CD4-positive, alpha-beta memory T cell (primary cell): ENCODE results near the gene XPR1. TPM values are rescaled to one million over a fixed set of nuclear protein-coding genes. Genes with fewer than 3 reads are reported as not detected.

Source experiments
- CTCF ChIA-PET: fragments of 350-600 bp; sonication (Branson Sonifier 250); formaldehyde crosslinking; loops from one replicate; lab custom pipeline; 2021; ENCODE audit warnings: inconsistent platforms; ENCODE audit not compliant: partially characterized antibody; lab: Charles Lee
- POLR2A ChIA-PET: fragments of 350-600 bp; sonication (Branson Sonifier 250); formaldehyde crosslinking; loops from one replicate; lab custom pipeline; 2021; ENCODE audit not compliant: partially characterized antibody; lab: Charles Lee
- DNase-seq, 5 donors: peaks; one replicate each; pipeline versions ENCODE4 v3.0.0 to v3.0.0-alpha.2; 2020 to 2022; ENCODE audit warnings: mixed read lengths in 1 of 5
- H3K27ac ChIP-seq: one replicate; pipeline ENCODE4 v1.7.0; 2013; ENCODE audit warnings: low read depth, low read length
- H3K27me3 ChIP-seq: 2 replicates; pipeline ENCODE4 v1.7.0; 2013; ENCODE audit warnings: mild to moderate bottlenecking, low read length, moderate library complexity; ENCODE audit not compliant: insufficient read depth
- H3K36me3 ChIP-seq: 2 replicates; pipeline ENCODE4 v1.7.0; 2013; ENCODE audit warnings: mild to moderate bottlenecking, low read length, moderate library complexity; ENCODE audit not compliant: insufficient read depth
- H3K4me1 ChIP-seq: 2 replicates; pipeline ENCODE4 v1.7.0; 2013; ENCODE audit warnings: mild to moderate bottlenecking, low read length, moderate library complexity; ENCODE audit not compliant: insufficient read depth
- H3K4me3 ChIP-seq, 2 donors: one replicate each; pipeline ENCODE4 v1.7.0; 2013; ENCODE audit warnings: low read length in 2 of 2, mild to moderate bottlenecking in 1 of 2
- H3K9me3 ChIP-seq, 2 donors: one replicate each; pipeline ENCODE4 v1.7.0; 2013; ENCODE audit warnings: low read length in 2 of 2, control low read depth in 1 of 2; ENCODE audit not compliant: control insufficient read depth in 1 of 2
- H3K27ac Mint-ChIP-seq, 7 donors: one replicate each; pipeline ENCODE4 v1.8.0; 2020 to 2021; ENCODE audit warnings: mixed read lengths in 7 of 7, mild to moderate bottlenecking in 6 of 7, inconsistent platforms in 3 of 7, moderate library complexity in 3 of 7
- H3K27me3 Mint-ChIP-seq, 2 donors: one replicate each; pipeline ENCODE4 v1.8.0; 2020 to 2021; ENCODE audit warnings: mixed read lengths in 2 of 2
- H3K36me3 Mint-ChIP-seq, 2 donors: one replicate each; pipeline ENCODE4 v1.8.0; 2020 to 2021; ENCODE audit warnings: mixed read lengths in 2 of 2, inconsistent platforms in 1 of 2, mild to moderate bottlenecking in 1 of 2
- H3K4me1 Mint-ChIP-seq, 4 donors: one replicate each; pipeline ENCODE4 v1.8.0; 2020 to 2021; ENCODE audit warnings: mixed read lengths in 4 of 4, mild to moderate bottlenecking in 1 of 4
- H3K4me3 Mint-ChIP-seq, 8 donors: one replicate each; pipeline ENCODE4 v1.8.0; 2020 to 2021; ENCODE audit warnings: mixed read lengths in 8 of 8, mild to moderate bottlenecking in 7 of 8, moderate library complexity in 6 of 8, inconsistent platforms in 3 of 8
- H3K9me3 Mint-ChIP-seq, 8 donors: one replicate each; pipeline ENCODE4 v1.8.0; 2020 to 2021; ENCODE audit warnings: mixed read lengths in 8 of 8, mild to moderate bottlenecking in 5 of 8, inconsistent platforms in 3 of 8, moderate library complexity in 1 of 8
- intact Hi-C: fragments of 100-400 bp; cut with micrococcal nuclease; formaldehyde crosslinking; loops from one replicate; pipeline ENCODE4 v1.15.1; 2023
- polyA plus RNA-seq, 2 donors: library from polyadenylated mRNA; unstranded; fragments of 300-500 nt; fragmentation: Illumina TruSeq; gene quantifications; one replicate each; pipeline ENCODE4 v1.2.3, GENCODE V29; 2021
- total RNA-seq, 2 experiments: library from RNA; stranded (reverse); gene quantifications; one replicate each; pipeline ENCODE4 v1.2.3, GENCODE V29; 2021

Gene XPR1
- total and polyA plus RNA-seq, 4 experiments from 2014 or later: 6.5 to 17.0 (median 12.6) TPM

- intact Hi-C loops: no loop called here
- Histone ChIP-seq H3K27me3 (no peaks in the 10 kb centered on the region), H3K27ac (no peak overlapping the region), H3K4me3 (no peak overlapping the region), H3K36me3 (no peaks in the 10 kb centered on the region), H3K4me1 (peaks cover 6% of the 10 kb centered on the region), H3K9me3 (no peaks in the 10 kb centered on the region)
- Mint-ChIP-seq H3K27ac (no peak overlapping the region), H3K4me3 (no peak overlapping the region), H3K4me1 (peaks cover 2 to 7% (median 3%) of the 10 kb centered on the region in 4 donors), H3K36me3 (peaks cover 0 to under 1% of the 10 kb centered on the region in 2 donors), H3K27me3 (peaks cover 10 to 14% of the 10 kb centered on the region in 2 donors), H3K9me3 (no peaks in the 10 kb centered on the region)
- ChIA-PET CTCF (no interaction called here), POLR2A (no interaction called here)
- no peak for DNase-seq
Observed at GRCh38 chr1:180626711-180627110, 5.1 kb upstream of the XPR1 start.

GRCh38 chr1:180627411-180627810, 4.4 kb upstream of the XPR1 start:
- no peaks in the 10 kb centered on the region for H3K9me3 ChIP-seq
- H3K27me3 ChIP-seq: no peaks in the 10 kb centered on the region
- no peak overlapping the region for H3K4me3 Mint-ChIP-seq
- H3K36me3 Mint-ChIP-seq: peaks cover 0 to 5% of the 10 kb centered on the region in 2 donors
- no peak overlapping the region for H3K27ac Mint-ChIP-seq
- no peaks in the 10 kb centered on the region for H3K36me3 ChIP-seq
- peaks cover 10 to 14% of the 10 kb centered on the region in 2 donors for H3K27me3 Mint-ChIP-seq
- ChIA-PET POLR2A (no interaction called here), CTCF (no interaction called here)
- H3K4me1 ChIP-seq: peaks cover 6% of the 10 kb centered on the region
- no peak for DNase-seq
- H3K4me3 ChIP-seq: no peak overlapping the region
- intact Hi-C loops: no loop called here
- H3K9me3 Mint-ChIP-seq: no peaks in the 10 kb centered on the region
- no peak overlapping the region for H3K27ac ChIP-seq
- H3K4me1 Mint-ChIP-seq: peaks cover 2 to 8% (median 5%) of the 10 kb centered on the region in 4 donors

- Mint-ChIP-seq H3K36me3 (peaks cover 0 to 5% of the 10 kb centered on the region in 2 donors), H3K27me3 (peaks cover 8 to 14% of the 10 kb centered on the region in 2 donors), H3K4me3 (no peak overlapping the region), H3K9me3 (no peaks in the 10 kb centered on the region), H3K27ac (no peak overlapping the region), H3K4me1 (peaks cover 2 to 8% (median 5%) of the 10 kb centered on the region in 4 donors)
- intact Hi-C loops: no loop called here
- no peak for DNase-seq
- Histone ChIP-seq H3K9me3 (no peaks in the 10 kb centered on the region), H3K4me3 (no peak overlapping the region), H3K4me1 (peaks cover 17% of the 10 kb centered on the region), H3K27me3 (no peaks in the 10 kb centered on the region), H3K27ac (no peak overlapping the region), H3K36me3 (no peaks in the 10 kb centered on the region)
- ChIA-PET CTCF (interaction anchor here (1.2 kb wide), 1 partner anchor 233 kb away, joined by 3 read pairs; no protein-coding TSS in a partner anchor), POLR2A (no interaction called here)
Observed at GRCh38 chr1:180628646-180629045, 3.2 kb upstream of the XPR1 start.

GRCh38 chr1:180630408-180631193, 1.2 kb upstream of the XPR1 start:
- no peak for DNase-seq
- no peak overlapping the region for H3K4me3 Mint-ChIP-seq
- intact Hi-C loops: loop anchor here (1.0 to 10.0 kb wide), 9 partner anchors 128 to 1398 kb away; partner anchors contain the start of genes ACBD6, CEP350, IER5 and QSOX1

GRCh38 chr1:180631194-180631765, 542 bp upstream of the XPR1 start:
- peaks cover 0 to 5% of the 10 kb centered on the region in 2 donors for H3K27me3 Mint-ChIP-seq
- H3K27me3 ChIP-seq: no peaks in the 10 kb centered on the region
- ChIA-PET POLR2A (interaction anchor here (0.8 to 1.7 kb wide), 6 partner anchors 129 to 530 kb away, joined by 3 to 11 read pairs (median 4); partner anchors contain the start of gene ACBD6), CTCF (interaction anchor here (1.0 to 2.6 kb wide), 5 partner anchors 19 to 232 kb away, joined by 3 to 18 read pairs (median 4); partner anchors contain the start of gene ACBD6)
- peak overlapping the region; percentile 91 for H3K27ac ChIP-seq
- H3K4me3 Mint-ChIP-seq: peak overlapping the region in 4 of 8 donors; percentile 82 to 92 (median 89)
- no peaks in the 10 kb centered on the region for H3K9me3 Mint-ChIP-seq
- DNase-seq: no peak
- intact Hi-C loops: loop anchor here (1.0 to 10.0 kb wide), 9 partner anchors 129 to 1398 kb away; partner anchors contain the start of genes ACBD6, CEP350, IER5 and QSOX1
- H3K27ac Mint-ChIP-seq: peak overlapping the region in 6 of 7 donors; percentile 75 to 95 (median 93)
- peaks cover 4 to 8% (median 7%) of the 10 kb centered on the region in 4 donors for H3K4me1 Mint-ChIP-seq
- H3K4me1 ChIP-seq: peaks cover 33% of the 10 kb centered on the region
- no peaks in the 10 kb centered on the region for H3K9me3 ChIP-seq
- no peak overlapping the region for H3K4me3 ChIP-seq
- peaks cover 0 to 5% of the 10 kb centered on the region in 2 donors for H3K36me3 Mint-ChIP-seq
- H3K36me3 ChIP-seq: no peaks in the 10 kb centered on the region

More at GRCh38 chr1:180630408-180631193, 1.2 kb upstream of the XPR1 start:
- Mint-ChIP-seq H3K36me3 (peaks cover 0 to 5% of the 10 kb centered on the region in 2 donors), H3K4me1 (peaks cover 2 to 8% (median 6%) of the 10 kb centered on the region in 4 donors), H3K9me3 (no peaks in the 10 kb centered on the region), H3K27me3 (peaks cover 2 to 7% of the 10 kb centered on the region in 2 donors), H3K27ac (peak overlapping the region in 6 of 7 donors; percentile 45 to 95 (median 76))
- Histone ChIP-seq H3K9me3 (no peaks in the 10 kb centered on the region), H3K4me1 (peaks cover 32% of the 10 kb centered on the region), H3K4me3 (no peak overlapping the region), H3K36me3 (no peaks in the 10 kb centered on the region), H3K27ac (peak overlapping the region; percentile 91), H3K27me3 (no peaks in the 10 kb centered on the region)
- ChIA-PET CTCF (interaction anchor here (1.1 to 2.6 kb wide), 3 partner anchors 35 to 232 kb away, joined by 3 to 18 read pairs (median 7); partner anchors contain the start of gene ACBD6), POLR2A (interaction anchor here (1.3 to 1.7 kb wide), 2 partner anchors 129 to 530 kb away, joined by 3 to 5 read pairs; partner anchors contain the start of gene ACBD6)

- peak in 1 of 5 donors; percentile 71 for DNase-seq
- H3K27me3 Mint-ChIP-seq: no peaks in the 10 kb centered on the region
- H3K27me3 ChIP-seq: no peaks in the 10 kb centered on the region
- peaks cover 33% of the 10 kb centered on the region for H3K4me1 ChIP-seq
- H3K27ac ChIP-seq: peak overlapping the region; percentile 91
- CTCF ChIA-PET: interaction anchor here (1.0 to 2.6 kb wide), 5 partner anchors 8 to 230 kb away, joined by 3 to 18 read pairs (median 5); partner anchors contain the start of gene ACBD6
- no peaks in the 10 kb centered on the region for H3K9me3 Mint-ChIP-seq
- peak overlapping the region in 5 of 7 donors; percentile 92 to 95 (median 94) for H3K27ac Mint-ChIP-seq
- peaks cover 0 to 5% of the 10 kb centered on the region in 2 donors for H3K36me3 Mint-ChIP-seq
- H3K4me3 ChIP-seq: peak overlapping the region; percentile 74 to 94
- H3K36me3 ChIP-seq: no peaks in the 10 kb centered on the region
- no peaks in the 10 kb centered on the region for H3K9me3 ChIP-seq
- POLR2A ChIA-PET: interaction anchor here (0.9 to 2.0 kb wide), 5 partner anchors 130 to 473 kb away, joined by 3 to 11 read pairs (median 4); partner anchors contain the start of genes ACBD6 and STX6
- intact Hi-C loops: loop anchor here (1.0 to 10.0 kb wide), 8 partner anchors 230 to 762 kb away; partner anchors contain the start of genes CEP350, IER5, MR1 and STX6
- H3K4me3 Mint-ChIP-seq: peak overlapping the region in 4 of 8 donors; percentile 82 to 92 (median 89)
- peaks cover 7 to 13% (median 9%) of the 10 kb centered on the region in 4 donors for H3K4me1 Mint-ChIP-seq
Observed at GRCh38 chr1:180632326-180633056, 669 bp downstream of the XPR1 start.
